IPS-15b (cell line): ENCODE results near the gene PEX14.

Experiments
- H3K27me3 ChIP-seq: one replicate; pipeline ENCODE4 v1.6.1; 2013; ENCODE audit warnings: low read length; ENCODE audit not compliant: control insufficient read depth, insufficient read depth
- H3K36me3 ChIP-seq: one replicate; pipeline ENCODE4 v1.6.1; 2013; ENCODE audit warnings: low read length; ENCODE audit not compliant: control insufficient read depth, insufficient read depth
- H3K4me1 ChIP-seq: one replicate; pipeline ENCODE4 v1.6.1; 2013; ENCODE audit warnings: mild to moderate bottlenecking, low read length; ENCODE audit not compliant: control insufficient read depth, insufficient read depth
- H3K4me3 ChIP-seq: one replicate; pipeline ENCODE4 v1.5.1; 2013; ENCODE audit warnings: low read depth, low read length
- H3K9ac ChIP-seq: one replicate; pipeline ENCODE4 v1.6.1; 2013; ENCODE audit warnings: low read depth, mild to moderate bottlenecking, low read length
- H3K9me3 ChIP-seq: one replicate; pipeline ENCODE4 v1.6.1; 2013; ENCODE audit warnings: mild to moderate bottlenecking, low read length; ENCODE audit not compliant: control insufficient read depth, insufficient read depth

PEX14 gene

GRCh38 chr1:10617931-10618885 is 143.5 kb downstream of the PEX14 start:
- Histone ChIP-seq H3K36me3 (peaks cover 6% of the 10 kb centered on the region), H3K9ac (no peak overlapping the region), H3K4me1 (no peaks in the 10 kb centered on the region), H3K27me3 (no peaks in the 10 kb centered on the region), H3K9me3 (no peaks in the 10 kb centered on the region), H3K4me3 (no peak overlapping the region)

- H3K4me3 ChIP-seq = no peak overlapping the region
Measured at GRCh38 chr1:10620776-10621175, 146.0 kb downstream of the PEX14 start.

DNA sequence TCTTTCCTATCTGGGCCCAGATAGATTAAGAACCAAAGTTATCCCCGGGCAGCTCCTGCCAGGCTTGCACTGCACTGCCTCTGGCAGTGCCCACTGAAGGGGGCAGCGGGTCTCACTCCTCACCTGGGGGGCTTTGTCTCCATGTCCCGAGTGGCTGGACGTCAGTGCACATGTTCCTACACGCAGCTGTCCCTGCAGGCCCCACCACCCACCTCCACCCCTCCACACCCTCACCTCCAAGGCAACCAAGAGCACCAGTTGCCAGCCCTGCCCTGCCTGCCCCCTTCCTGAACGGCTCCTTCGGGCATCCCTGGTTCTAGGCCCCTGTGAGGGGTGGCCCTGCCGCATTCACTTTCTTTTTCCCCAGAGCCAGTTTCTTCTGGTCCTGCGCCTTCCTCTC is 147.2 kb downstream of the PEX14 start:
- H3K27me3 ChIP-seq = no peaks in the 10 kb centered on the region
- H3K36me3 ChIP-seq = peaks cover 12% of the 10 kb centered on the region
- no peaks in the 10 kb centered on the region for H3K9me3 ChIP-seq
- H3K4me3 ChIP-seq = no peak overlapping the region
- no peak overlapping the region for H3K9ac ChIP-seq
- H3K4me1 ChIP-seq = no peaks in the 10 kb centered on the region

More at GRCh38 chr1:10620776-10621175, 146.0 kb downstream of the PEX14 start:
- H3K4me1 ChIP-seq = no peaks in the 10 kb centered on the region
- H3K9me3 ChIP-seq = no peaks in the 10 kb centered on the region
- H3K9ac ChIP-seq = no peak overlapping the region
- H3K27me3 ChIP-seq = no peaks in the 10 kb centered on the region
- H3K36me3 ChIP-seq = peaks cover 12% of the 10 kb centered on the region

DNA sequence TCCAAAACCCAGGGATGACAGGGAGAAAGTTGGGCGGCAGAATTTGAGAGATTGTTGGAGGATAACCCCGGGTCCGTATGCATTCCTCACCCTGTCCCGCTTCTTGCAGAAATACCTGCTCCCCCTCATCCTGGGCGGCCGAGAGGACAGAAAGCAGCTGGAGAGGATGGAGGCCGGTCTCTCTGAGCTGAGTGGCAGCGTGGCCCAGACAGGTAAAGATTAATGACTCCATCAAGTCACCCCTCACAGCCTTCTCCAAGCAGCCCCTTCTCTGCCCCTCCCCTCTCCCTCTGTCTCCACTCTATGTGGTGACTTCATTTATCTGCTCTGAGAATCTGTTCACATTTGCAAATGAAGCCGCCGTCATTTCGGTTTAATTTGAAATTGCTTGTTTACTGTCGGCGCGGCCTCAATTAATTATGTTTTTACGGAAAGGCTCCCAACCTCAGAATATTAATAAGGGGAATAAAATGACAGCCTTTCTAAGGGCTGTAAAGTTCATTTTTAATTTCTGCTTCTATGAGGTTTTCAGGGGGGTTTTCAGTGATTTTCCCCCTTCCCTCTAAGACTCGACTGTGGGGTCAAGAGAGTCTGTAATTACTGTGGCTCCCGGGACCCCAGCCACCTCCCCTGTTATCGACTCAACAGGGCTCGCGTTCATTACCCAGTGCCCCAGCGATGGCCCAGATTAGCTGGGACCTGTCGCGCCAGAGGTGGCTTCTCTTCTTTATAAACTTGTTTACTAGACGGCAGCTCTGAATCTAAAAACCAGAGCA is 148.3 kb downstream of the PEX14 start:
- Histone ChIP-seq H3K4me1 (no peaks in the 10 kb centered on the region), H3K9ac (no peak overlapping the region), H3K4me3 (no peak overlapping the region), H3K36me3 (peaks cover 11% of the 10 kb centered on the region), H3K27me3 (no peaks in the 10 kb centered on the region), H3K9me3 (no peaks in the 10 kb centered on the region)

GRCh38 chr1:10623686-10624145 is 149.0 kb downstream of the PEX14 start:
- peaks cover 6% of the 10 kb centered on the region for H3K36me3 ChIP-seq
- no peaks in the 10 kb centered on the region for H3K27me3 ChIP-seq
- H3K9me3 ChIP-seq = no peaks in the 10 kb centered on the region
- H3K9ac ChIP-seq = no peak overlapping the region
- H3K4me3 ChIP-seq = no peak overlapping the region
- H3K4me1 ChIP-seq = no peaks in the 10 kb centered on the region

GRCh38 chr1:10624256-10625050 is 149.7 kb downstream of the PEX14 start:
- Histone ChIP-seq H3K9me3 (no peaks in the 10 kb centered on the region), H3K4me3 (no peak overlapping the region), H3K4me1 (no peaks in the 10 kb centered on the region), H3K36me3 (peaks cover 6% of the 10 kb centered on the region), H3K9ac (no peak overlapping the region), H3K27me3 (no peaks in the 10 kb centered on the region)

GRCh38 chr1:10625076-10625475 is 150.3 kb downstream of the PEX14 start:
- Histone ChIP-seq H3K9ac (no peak overlapping the region), H3K36me3 (peaks cover 6% of the 10 kb centered on the region), H3K4me1 (no peaks in the 10 kb centered on the region), H3K9me3 (no peaks in the 10 kb centered on the region), H3K27me3 (no peaks in the 10 kb centered on the region), H3K4me3 (no peak overlapping the region)

GRCh38 chr1:10625554-10625953 is 150.8 kb downstream of the PEX14 start:
- H3K27me3 ChIP-seq = no peaks in the 10 kb centered on the region
- H3K4me1 ChIP-seq = no peaks in the 10 kb centered on the region
- H3K9me3 ChIP-seq = no peaks in the 10 kb centered on the region
- no peak overlapping the region for H3K4me3 ChIP-seq
- H3K36me3 ChIP-seq = peaks cover 6% of the 10 kb centered on the region
- no peak overlapping the region for H3K9ac ChIP-seq

- Histone ChIP-seq H3K36me3 (peaks cover 6% of the 10 kb centered on the region), H3K9me3 (no peaks in the 10 kb centered on the region), H3K9ac (no peak overlapping the region)
Measured at GRCh38 chr1:10626131-10626731, 151.5 kb downstream of the PEX14 start.

GRCh38 chr1:10626791-10627410 is 152.2 kb downstream of the PEX14 start:
- H3K9ac ChIP-seq = no peak overlapping the region
- no peaks in the 10 kb centered on the region for H3K27me3 ChIP-seq
- H3K4me1 ChIP-seq = no peaks in the 10 kb centered on the region
- no peak overlapping the region for H3K4me3 ChIP-seq
- H3K9me3 ChIP-seq = no peaks in the 10 kb centered on the region
- peaks cover 6% of the 10 kb centered on the region for H3K36me3 ChIP-seq

More at GRCh38 chr1:10626131-10626731, 151.5 kb downstream of the PEX14 start:
- H3K27me3 ChIP-seq = no peaks in the 10 kb centered on the region
- H3K4me1 ChIP-seq = no peaks in the 10 kb centered on the region
- no peak overlapping the region for H3K4me3 ChIP-seq
